Upper lobe of right lung (tissue), 1 donor: ENCODE results near the gene TCHP. TPM values are rescaled to one million over a fixed set of nuclear protein-coding genes. Genes with fewer than 3 reads are reported as not detected.

ENCODE experiments used
- ATAC-seq: fragments of 200-7000 bp; cut with Tn5 transposase; one replicate; pipeline ENCODE4 v1.9.1; 2020; ENCODE audit warnings: mild to moderate bottlenecking, moderate library complexity
- DNase-seq: peaks from one replicate; pipeline ENCODE4 v3.0.0-alpha.2; 2020
- H3K27ac ChIP-seq: fragments of 200-600 bp; one replicate; pipeline ENCODE4 v1.8.0; 2022
- H3K27me3 ChIP-seq: fragments of 200-600 bp; one replicate; pipeline ENCODE4 v1.8.0; 2022; ENCODE audit warnings: mild to moderate bottlenecking
- H3K36me3 ChIP-seq: fragments of 200-600 bp; one replicate; pipeline ENCODE4 v1.8.0; 2022
- H3K4me1 ChIP-seq: fragments of 200-600 bp; one replicate; pipeline ENCODE4 v1.8.0; 2022
- H3K4me3 ChIP-seq: fragments of 200-600 bp; one replicate; pipeline ENCODE4 v1.8.0; 2022; ENCODE audit warnings: mild to moderate bottlenecking
- H3K9me3 ChIP-seq: fragments of 200-600 bp; one replicate; pipeline ENCODE4 v1.8.0; 2022
- CTCF ChIP-seq: fragments of 200-600 bp; IDR thresholded peaks from one replicate; pipeline ENCODE4 v1.8.0; 2022; ENCODE audit warnings: antibody characterized with exemption
- intact Hi-C: fragments of 100-400 bp; cut with DNase I; formaldehyde crosslinking; loops from one replicate; pipeline ENCODE4 v1.11.0; 2022
- total RNA-seq: library from RNA; stranded (reverse); fragmentation: NEBNext Ultra II Directional; extraction: Animal tissue kit (Norgen Biotek cat#: 25700); gene quantifications from one replicate; pipeline ENCODE4 v1.2.1, GENCODE V29; 2021
- donor health status: DM: no; HTN: yes; CAD: no; lungs with severe emphysema.

TCHP gene
- total RNA-seq, 1 donor from 2014 or later: 16.5 TPM

- DNase-seq: no peak
- Histone ChIP-seq H3K9me3 (no peaks in the 10 kb centered on the region), H3K27me3 (no peaks in the 10 kb centered on the region), H3K4me1 (no peaks in the 10 kb centered on the region), H3K36me3 (peaks cover 83% of the 10 kb centered on the region), H3K27ac (peak overlapping the region; percentile 56), H3K4me3 (no peak overlapping the region)
- TF ChIP-seq CTCF: no peak
- intact Hi-C loops: no loop called here
- ATAC-seq: peak; percentile 22
These were observed 32.9 kb downstream of the TCHP start for GRCh38 chr12:109932878-109933503.

GRCh38 chr12:109934026-109934425 is 34.0 kb downstream of the TCHP start:
- no peaks in the 10 kb centered on the region for H3K9me3 ChIP-seq
- ATAC-seq (no peak), DNase-seq (no peak)
- intact Hi-C loops: no loop called here
- no peaks in the 10 kb centered on the region for H3K27me3 ChIP-seq
- H3K4me3 ChIP-seq: no peak overlapping the region
- peak; percentile 22 for TF ChIP-seq CTCF
- no peak overlapping the region for H3K27ac ChIP-seq
- peaks cover 93% of the 10 kb centered on the region for H3K36me3 ChIP-seq
- no peaks in the 10 kb centered on the region for H3K4me1 ChIP-seq

- no peak for TF ChIP-seq CTCF
- no peak for ATAC-seq
- no peak overlapping the region for H3K4me3 ChIP-seq
- H3K27me3 ChIP-seq: no peaks in the 10 kb centered on the region
- no peaks in the 10 kb centered on the region for H3K9me3 ChIP-seq
- no peak for DNase-seq
- no peaks in the 10 kb centered on the region for H3K4me1 ChIP-seq
- intact Hi-C loops: no loop called here
- peaks cover 70% of the 10 kb centered on the region for H3K36me3 ChIP-seq
- H3K27ac ChIP-seq: no peak overlapping the region
These were observed 37.3 kb downstream of the TCHP start for GRCh38 chr12:109937371-109937770.

GRCh38 chr12:109938947-109939346 is 38.9 kb downstream of the TCHP start:
- Histone ChIP-seq H3K36me3 (peaks cover 62% of the 10 kb centered on the region), H3K4me1 (no peaks in the 10 kb centered on the region), H3K4me3 (no peak overlapping the region), H3K27ac (no peak overlapping the region), H3K27me3 (no peaks in the 10 kb centered on the region), H3K9me3 (no peaks in the 10 kb centered on the region)
- intact Hi-C loops: no loop called here
- TF ChIP-seq CTCF: no peak
- DNase-seq (no peak), ATAC-seq (no peak)

- H3K9me3 ChIP-seq: no peaks in the 10 kb centered on the region
- no peak overlapping the region for H3K4me3 ChIP-seq
- TF ChIP-seq CTCF: no peak
- H3K27ac ChIP-seq: no peak overlapping the region
- DNase-seq (no peak), ATAC-seq (no peak)
- intact Hi-C loops: no loop called here
- peaks cover 62% of the 10 kb centered on the region for H3K36me3 ChIP-seq
- H3K27me3 ChIP-seq: no peaks in the 10 kb centered on the region
- H3K4me1 ChIP-seq: no peaks in the 10 kb centered on the region
These were observed 39.4 kb downstream of the TCHP start for GRCh38 chr12:109939504-109939903.
